DMS53 treated with DMSO at 0.1 percent for 48 hours (cell line): ENCODE data around the gene CCHCR1.

Source experiments
- DNase-seq: peaks from one replicate; lab custom pipeline; 2025; ENCODE audit not compliant: unreplicated experiment; lab: John Stamatoyannopoulos, UW

Gene CCHCR1

GRCh38 chr6:31112478-31112877 lies 45.1 kb downstream of the CCHCR1 start, which contains the start of gene C6orf15:
C6orf15 (minus strand) TSS chr6:31112575; CDS start chr6:31112555, 20 bp downstream.
- DNase-seq, result no peak

DNA sequence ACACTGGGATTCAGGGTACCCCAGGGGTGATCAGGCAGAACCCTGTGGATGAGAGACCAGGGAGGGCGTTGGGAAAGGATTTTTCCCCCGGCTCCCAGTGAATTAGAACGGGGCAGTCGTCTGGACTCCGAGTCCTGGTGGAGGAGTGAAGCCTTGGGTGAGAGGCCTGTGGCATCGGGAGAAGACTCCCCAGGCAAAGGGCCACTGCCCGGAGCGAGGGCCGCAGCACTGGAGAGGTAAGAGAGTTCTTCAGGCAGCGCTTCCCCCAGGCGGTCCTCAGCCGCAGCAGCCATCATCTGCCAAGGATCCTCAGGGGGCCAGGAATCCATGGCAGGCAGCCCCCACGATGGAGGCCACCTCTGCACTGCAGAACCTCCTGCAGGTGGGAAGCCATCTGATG lies 45.9 kb downstream of the CCHCR1 start:
- no peak for DNase-seq

DNA sequence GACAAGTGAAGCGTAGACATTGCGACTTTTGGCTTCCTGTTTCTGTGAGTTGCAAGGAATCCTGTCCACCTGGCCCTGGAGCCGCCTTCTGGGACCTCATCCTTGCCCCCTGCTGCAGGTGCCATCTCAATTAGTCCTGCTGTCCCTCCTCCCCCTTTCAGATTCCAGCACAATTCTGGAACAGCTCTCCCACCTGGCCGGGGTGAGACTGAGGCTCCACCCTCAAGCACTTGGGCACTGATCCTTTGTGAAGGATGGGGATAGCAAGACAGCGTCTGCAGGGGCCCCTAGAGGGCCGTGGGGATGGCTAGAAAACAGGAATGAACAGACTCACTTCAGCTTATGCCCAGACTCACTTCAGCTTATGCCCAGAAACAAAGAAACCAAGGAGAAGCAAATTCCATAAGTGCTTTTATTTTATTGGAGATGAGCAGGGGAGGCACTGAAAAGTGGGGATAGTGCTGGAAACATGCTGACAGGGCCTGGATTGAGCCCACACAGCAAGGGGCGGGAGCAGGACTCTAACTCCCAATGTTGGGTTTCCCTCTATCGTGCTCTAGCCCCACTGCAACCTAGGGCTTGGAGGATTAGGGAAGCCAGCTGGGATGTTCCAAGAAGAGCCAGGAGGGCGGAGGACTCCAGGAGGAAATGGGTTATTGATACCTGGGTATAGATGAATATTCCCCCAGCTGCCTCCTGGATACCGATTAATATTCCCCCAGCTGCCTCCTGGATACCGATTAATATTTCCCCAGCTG lies 46.6 kb downstream of the CCHCR1 start:
- DNase-seq, result no peak

- no peak for DNase-seq
Observed at GRCh38 chr6:31107052-31107451, 50.5 kb downstream of the CCHCR1 start.

- no peak for DNase-seq
Observed at GRCh38 chr6:31103136-31103535, 54.5 kb downstream of the CCHCR1 start.

GRCh38 chr6:31098449-31098938 lies 59.1 kb downstream of the CCHCR1 start:
- DNase-seq, result no peak

DNA sequence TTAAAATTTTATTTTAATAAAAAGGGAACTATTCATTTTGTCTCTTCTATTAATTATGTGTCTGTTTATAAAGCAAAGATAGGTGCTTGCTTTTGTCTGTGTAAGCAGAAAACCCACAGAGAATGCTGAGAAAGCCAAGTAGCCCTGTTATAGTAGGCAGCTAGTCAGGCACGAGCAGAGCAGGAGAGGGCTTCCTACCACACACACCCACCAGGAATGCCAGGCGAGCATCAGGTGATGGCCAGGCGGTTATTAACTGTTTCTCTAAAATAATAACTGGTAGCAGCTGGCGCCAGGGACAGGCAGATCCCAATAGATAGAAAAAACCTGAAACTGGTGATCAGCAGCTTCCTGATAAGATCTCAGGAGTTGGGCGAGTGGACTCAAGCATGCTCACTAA lies 60.9 kb downstream of the CCHCR1 start:
- no peak for DNase-seq

DNA sequence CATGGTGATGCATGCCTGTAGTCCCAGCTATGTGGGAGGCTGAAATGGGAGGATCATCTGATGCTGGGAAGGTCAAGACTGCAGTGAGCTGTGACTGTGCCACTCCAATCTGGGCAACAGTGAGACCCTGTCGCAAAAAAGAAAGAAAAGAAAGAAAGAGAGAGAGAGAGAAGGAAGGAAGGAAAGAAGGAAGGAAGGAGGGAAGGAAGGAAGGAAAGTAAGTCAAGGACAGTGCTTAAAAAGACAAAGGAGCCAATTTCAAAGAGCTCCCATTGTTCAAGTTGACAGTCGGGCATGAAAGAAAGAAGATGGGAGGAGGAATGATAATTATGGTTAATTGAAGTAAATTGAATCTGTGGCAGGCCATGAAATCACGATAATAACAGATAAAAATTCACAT lies 61.4 kb downstream of the CCHCR1 start:
- no peak for DNase-seq

- DNase-seq, result no peak
Observed at GRCh38 chr6:31094389-31094881, 63.2 kb downstream of the CCHCR1 start.

GRCh38 chr6:31092769-31093505 lies 64.7 kb downstream of the CCHCR1 start:
- DNase-seq, result no peak
